ENCODE measurements around the gene PPP1R13B. TPM values are rescaled to one million over a fixed set of nuclear protein-coding genes. Genes with fewer than 3 reads are reported as not detected.

Gene PPP1R13B
- total RNA-seq, 1 experiment from 2014 or later = 10.3 TPM

GRCh38 chr14:103749860-103750259, 97.5 kb downstream of the PPP1R13B start (continued):
- TF ChIP-seq AR (CRISPR knock-in tag; IDR thresholded peaks at IDR 0.05) (no peak), FOXP4 (CRISPR knock-in tag; IDR thresholded peaks at IDR 0.05) (no peak), FOXK1 (CRISPR knock-in tag; IDR thresholded peaks at IDR 0.05) (no peak), NFYB (CRISPR knock-in tag; conservative IDR thresholded peaks at IDR 0.05; ENCODE audit: low read depth) (no peak)
- TF ChIP-seq, protein P1, sequence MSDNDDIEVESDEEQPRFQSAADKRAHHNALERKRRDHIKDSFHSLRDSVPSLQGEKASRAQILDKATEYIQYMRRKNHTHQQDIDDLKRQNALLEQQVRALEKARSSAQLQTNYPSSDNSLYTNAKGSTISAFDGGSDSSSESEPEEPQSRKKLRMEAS (CRISPR knock-in tag; IDR thresholded peaks at IDR 0.05) = no peak
- TF ChIP-seq, protein P2, sequence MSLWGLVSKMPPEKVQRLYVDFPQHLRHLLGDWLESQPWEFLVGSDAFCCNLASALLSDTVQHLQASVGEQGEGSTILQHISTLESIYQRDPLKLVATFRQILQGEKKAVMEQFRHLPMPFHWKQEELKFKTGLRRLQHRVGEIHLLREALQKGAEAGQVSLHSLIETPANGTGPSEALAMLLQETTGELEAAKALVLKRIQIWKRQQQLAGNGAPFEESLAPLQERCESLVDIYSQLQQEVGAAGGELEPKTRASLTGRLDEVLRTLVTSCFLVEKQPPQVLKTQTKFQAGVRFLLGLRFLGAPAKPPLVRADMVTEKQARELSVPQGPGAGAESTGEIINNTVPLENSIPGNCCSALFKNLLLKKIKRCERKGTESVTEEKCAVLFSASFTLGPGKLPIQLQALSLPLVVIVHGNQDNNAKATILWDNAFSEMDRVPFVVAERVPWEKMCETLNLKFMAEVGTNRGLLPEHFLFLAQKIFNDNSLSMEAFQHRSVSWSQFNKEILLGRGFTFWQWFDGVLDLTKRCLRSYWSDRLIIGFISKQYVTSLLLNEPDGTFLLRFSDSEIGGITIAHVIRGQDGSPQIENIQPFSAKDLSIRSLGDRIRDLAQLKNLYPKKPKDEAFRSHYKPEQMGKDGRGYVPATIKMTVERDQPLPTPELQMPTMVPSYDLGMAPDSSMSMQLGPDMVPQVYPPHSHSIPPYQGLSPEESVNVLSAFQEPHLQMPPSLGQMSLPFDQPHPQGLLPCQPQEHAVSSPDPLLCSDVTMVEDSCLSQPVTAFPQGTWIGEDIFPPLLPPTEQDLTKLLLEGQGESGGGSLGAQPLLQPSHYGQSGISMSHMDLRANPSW (CRISPR knock-in tag; conservative IDR thresholded peaks at IDR 0.05; ENCODE audit: low read depth) = no peak
- TF ChIP-seq, protein P3, sequence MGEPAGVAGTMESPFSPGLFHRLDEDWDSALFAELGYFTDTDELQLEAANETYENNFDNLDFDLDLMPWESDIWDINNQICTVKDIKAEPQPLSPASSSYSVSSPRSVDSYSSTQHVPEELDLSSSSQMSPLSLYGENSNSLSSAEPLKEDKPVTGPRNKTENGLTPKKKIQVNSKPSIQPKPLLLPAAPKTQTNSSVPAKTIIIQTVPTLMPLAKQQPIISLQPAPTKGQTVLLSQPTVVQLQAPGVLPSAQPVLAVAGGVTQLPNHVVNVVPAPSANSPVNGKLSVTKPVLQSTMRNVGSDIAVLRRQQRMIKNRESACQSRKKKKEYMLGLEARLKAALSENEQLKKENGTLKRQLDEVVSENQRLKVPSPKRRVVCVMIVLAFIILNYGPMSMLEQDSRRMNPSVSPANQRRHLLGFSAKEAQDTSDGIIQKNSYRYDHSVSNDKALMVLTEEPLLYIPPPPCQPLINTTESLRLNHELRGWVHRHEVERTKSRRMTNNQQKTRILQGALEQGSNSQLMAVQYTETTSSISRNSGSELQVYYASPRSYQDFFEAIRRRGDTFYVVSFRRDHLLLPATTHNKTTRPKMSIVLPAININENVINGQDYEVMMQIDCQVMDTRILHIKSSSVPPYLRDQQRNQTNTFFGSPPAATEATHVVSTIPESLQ (CRISPR knock-in tag; IDR thresholded peaks at IDR 0.05) = no peak

DNA sequence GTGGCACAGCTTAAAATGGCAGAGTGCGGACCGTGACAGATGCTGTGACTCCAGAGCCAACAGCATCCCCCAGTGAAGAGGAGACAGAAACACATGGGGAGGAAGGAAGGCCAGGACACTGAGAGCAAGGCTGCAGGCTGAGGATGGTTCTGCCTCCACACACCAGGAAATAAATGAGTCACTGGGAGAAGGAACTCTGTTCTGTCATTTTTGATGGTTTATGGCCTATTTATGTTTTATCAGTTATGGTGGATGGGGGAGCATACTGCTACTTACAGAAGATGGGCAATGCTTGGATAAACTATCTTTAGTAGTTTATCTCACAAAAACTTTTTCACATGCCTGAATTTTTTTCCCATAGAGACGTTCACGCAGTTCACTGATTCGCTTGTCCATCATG, 97.9 kb downstream of the PPP1R13B start:
- Mint-ChIP-seq H3K27me3 (ENCODE audit: low read depth) (no peaks in the 10 kb centered on the region), H3K36me3 (no peaks in the 10 kb centered on the region), H3K27ac (no peak overlapping the region), H3K4me3 (no peak overlapping the region), H3K4me1 (peaks cover 6% of the 10 kb centered on the region; the same call in 1 of the 2 replicates), H3K9me3 (no peaks in the 10 kb centered on the region)
- ATAC-seq = no peak
- no peak for DNase-seq (ENCODE audit: low spot score)
- CTCF ChIA-PET = no interaction called here
- POLR2A ChIA-PET = no interaction called here
- no peak for TF ChIP-seq KAT7 (CRISPR knock-in tag; IDR thresholded peaks at IDR 0.05; ENCODE audit: borderline replicate concordance)
- TF ChIP-seq E2F4 (CRISPR knock-in tag; IDR thresholded peaks at IDR 0.05; ENCODE audit: borderline replicate concordance, low read depth) = no peak
- TF ChIP-seq ARID4B (CRISPR knock-in tag; IDR thresholded peaks at IDR 0.05; ENCODE audit: borderline replicate concordance) = no peak
- TF ChIP-seq NR1H2 (CRISPR knock-in tag; IDR thresholded peaks at IDR 0.05) = no peak
- no peak for TF ChIP-seq ATF1 (CRISPR knock-in tag; IDR thresholded peaks at IDR 0.05)
- TF ChIP-seq CREB1 (CRISPR knock-in tag; IDR thresholded peaks at IDR 0.05) = no peak

Data from WTC11 (cell line).